Peyer's patch (tissue), 4 donors: ENCODE results near the gene ASB8.

Experiments used
- CTCF ChIP-seq, 6 experiments: fragments of 450-650 bp in 4 of 6; fragments of 200-600 bp in 2 of 6; sonication (generic) in 1 of 6; IDR thresholded peaks; one replicate each; pipeline ENCODE4 v1.5.1; 2017 to 2019; ENCODE audit warnings: antibody characterized with exemption in 6 of 6, mild to moderate bottlenecking in 3 of 6, moderate library complexity in 1 of 6
- POLR2A ChIP-seq, 2 donors: fragments of 450-650 bp; IDR thresholded peaks; one replicate each; pipeline ENCODE4 v1.5.1; 2017; ENCODE audit warnings: antibody characterized with exemption in 2 of 2, mild to moderate bottlenecking in 2 of 2, moderate library complexity in 2 of 2

DNA sequence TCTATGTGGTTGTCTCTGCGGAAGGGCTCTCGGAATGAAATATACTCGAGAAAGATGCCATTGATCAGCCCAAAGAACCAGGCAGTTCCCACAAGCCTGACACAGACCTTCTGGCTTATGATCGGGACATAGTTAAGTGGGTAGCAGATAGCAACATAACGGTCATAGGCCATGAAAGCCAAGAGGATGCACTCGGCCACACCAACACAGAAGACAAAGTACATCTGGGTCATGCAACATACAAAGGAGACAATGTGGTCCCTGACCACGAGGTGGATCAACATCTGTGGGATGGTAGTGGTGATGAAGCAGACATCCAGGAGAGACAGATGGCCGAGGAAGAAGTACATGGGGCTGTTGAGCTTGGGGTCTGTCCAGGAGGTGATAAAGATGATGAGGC is 45.5 kb upstream of the ASB8 start:
- TF ChIP-seq CTCF (IDR thresholded peaks at IDR 0.05) (no peak), POLR2A (IDR thresholded peaks at IDR 0.05) (no peak)
